ENCODE data around the gene MYO7A. TPM values are rescaled to one million over a fixed set of nuclear protein-coding genes. Genes with fewer than 3 reads are reported as not detected.

MYO7A gene
- total RNA-seq, 2 donors from 2014 or later = 1.4 to 5.0 TPM

GRCh38 chr11:77102246-77103210, 25.5 kb upstream of the MYO7A start, which contains the start of gene OMP:
Gene OMP (plus strand): TSS chr11:77102840. CDS start chr11:77102840, 0 bp downstream.
- peaks cover 0 to 4% of the 10 kb centered on the region in 2 donors for H3K4me1 ChIP-seq
- no peak within 1 kb of the TSS for H3K4me3 ChIP-seq
- H3K27ac ChIP-seq = no peak within 1 kb of the TSS
- no peak for DNase-seq (ENCODE audit: low spot score)
- no peaks in the 10 kb centered on the region for H3K27me3 ChIP-seq
- TF ChIP-seq CTCF (IDR thresholded peaks at IDR 0.05) = no peak
- no peaks in the 10 kb centered on the region for H3K36me3 ChIP-seq
- no peaks in the 10 kb centered on the region for H3K9me3 ChIP-seq

- H3K27me3 ChIP-seq = no peaks in the 10 kb centered on the region
- H3K36me3 ChIP-seq = no peaks in the 10 kb centered on the region
- no peak overlapping the region for H3K4me3 ChIP-seq
- H3K27ac ChIP-seq = no peak overlapping the region
- no peaks in the 10 kb centered on the region for H3K9me3 ChIP-seq
- peaks cover 0 to 11% of the 10 kb centered on the region in 2 donors for H3K4me1 ChIP-seq
- no peak for DNase-seq (ENCODE audit: low spot score)
- no peak for TF ChIP-seq CTCF (IDR thresholded peaks at IDR 0.05)
Observed at GRCh38 chr11:77103319-77103718, 24.7 kb upstream of the MYO7A start.

GRCh38 chr11:77104727-77105126, 23.3 kb upstream of the MYO7A start:
- Histone ChIP-seq H3K4me3 (no peak overlapping the region), H3K27me3 (no peaks in the 10 kb centered on the region), H3K9me3 (no peaks in the 10 kb centered on the region), H3K36me3 (no peaks in the 10 kb centered on the region), H3K4me1 (peaks cover 0 to 11% of the 10 kb centered on the region in 2 donors), H3K27ac (no peak overlapping the region)
- DNase-seq (ENCODE audit: low spot score) = no peak
- TF ChIP-seq CTCF (IDR thresholded peaks at IDR 0.05) = no peak

- Histone ChIP-seq H3K4me1 (peaks cover 0 to 11% of the 10 kb centered on the region in 2 donors), H3K4me3 (no peak overlapping the region), H3K27ac (no peak overlapping the region), H3K36me3 (no peaks in the 10 kb centered on the region), H3K9me3 (no peaks in the 10 kb centered on the region), H3K27me3 (no peaks in the 10 kb centered on the region)
- no peak for DNase-seq (ENCODE audit: low spot score)
- TF ChIP-seq CTCF (IDR thresholded peaks at IDR 0.05) = no peak
Observed at GRCh38 chr11:77106321-77106720, 21.7 kb upstream of the MYO7A start.

GRCh38 chr11:77106759-77107158, 21.3 kb upstream of the MYO7A start:
- TF ChIP-seq CTCF (IDR thresholded peaks at IDR 0.05) = no peak
- Histone ChIP-seq H3K27ac (no peak overlapping the region), H3K27me3 (no peaks in the 10 kb centered on the region), H3K36me3 (no peaks in the 10 kb centered on the region), H3K4me1 (peaks cover 0 to 11% of the 10 kb centered on the region in 2 donors), H3K4me3 (no peak overlapping the region), H3K9me3 (no peaks in the 10 kb centered on the region)
- DNase-seq (ENCODE audit: low spot score) = no peak

All from right atrium auricular region (tissue), 2 donors.